ENCODE results near the gene PSMC3.

GRCh38 chr11:47383071-47383470 is 43.2 kb downstream of the PSMC3 start:
- TF ChIP-seq TCF7L2 (IDR thresholded peaks at IDR 0.05; ENCODE audit: low read depth, low read length) (no peak), CTCF (IDR thresholded peaks at IDR 0.05) (no peak), POLR2AphosphoS5 (IDR thresholded peaks at IDR 0.05; ENCODE audit: low read depth, low read length) (no peak), REST (IDR thresholded peaks at IDR 0.05; ENCODE audit: insufficient read depth in 1 of 2, low read depth in 2 of 2, low read length in 1 of 2) (no peak)
